OCI-LY3 (cell line): Measurements from ENCODE around the gene TTC21B.

ENCODE experiments used
- EZH2phosphoT487 ChIP-seq: fragments of 200-600 bp; shearing (Covaris generic); IDR thresholded peaks from 2 replicates; pipeline ENCODE4 v1.6.1; 2018; ENCODE audit warnings: antibody characterized with exemption, mixed run types, low read depth
- TF ChIP-seq, protein P1 (sequence below): fragments of 200-600, 300-600 bp; sonication (generic); IDR thresholded peaks from 2 replicates; pipeline ENCODE4 v1.5.1; 2014; ENCODE audit warnings: antibody characterized with exemption, low read length, low read depth

DNA sequence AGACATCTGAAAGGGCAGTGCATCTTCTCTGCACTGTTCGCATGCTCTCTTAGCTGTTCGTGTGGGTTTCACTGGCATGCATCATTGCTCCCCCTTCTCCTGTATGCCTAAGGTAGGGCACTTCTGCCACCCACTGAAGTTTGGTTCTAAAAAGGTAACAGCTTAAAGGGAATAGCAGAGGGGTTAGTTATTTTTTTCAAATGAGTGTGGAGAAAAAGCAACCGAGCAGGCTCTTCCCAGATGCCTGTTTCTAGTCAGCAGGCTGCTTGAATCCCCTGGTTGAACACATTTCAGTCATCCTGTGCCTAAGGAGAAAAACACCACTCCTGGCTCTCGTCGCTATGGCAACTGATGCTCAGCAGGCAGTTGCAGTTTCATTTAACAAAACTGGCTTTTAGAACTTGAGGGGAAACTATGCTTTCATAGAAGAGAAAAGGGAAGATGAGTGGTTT lies 89.7 kb downstream of the TTC21B start:
- TF ChIP-seq, protein P1, sequence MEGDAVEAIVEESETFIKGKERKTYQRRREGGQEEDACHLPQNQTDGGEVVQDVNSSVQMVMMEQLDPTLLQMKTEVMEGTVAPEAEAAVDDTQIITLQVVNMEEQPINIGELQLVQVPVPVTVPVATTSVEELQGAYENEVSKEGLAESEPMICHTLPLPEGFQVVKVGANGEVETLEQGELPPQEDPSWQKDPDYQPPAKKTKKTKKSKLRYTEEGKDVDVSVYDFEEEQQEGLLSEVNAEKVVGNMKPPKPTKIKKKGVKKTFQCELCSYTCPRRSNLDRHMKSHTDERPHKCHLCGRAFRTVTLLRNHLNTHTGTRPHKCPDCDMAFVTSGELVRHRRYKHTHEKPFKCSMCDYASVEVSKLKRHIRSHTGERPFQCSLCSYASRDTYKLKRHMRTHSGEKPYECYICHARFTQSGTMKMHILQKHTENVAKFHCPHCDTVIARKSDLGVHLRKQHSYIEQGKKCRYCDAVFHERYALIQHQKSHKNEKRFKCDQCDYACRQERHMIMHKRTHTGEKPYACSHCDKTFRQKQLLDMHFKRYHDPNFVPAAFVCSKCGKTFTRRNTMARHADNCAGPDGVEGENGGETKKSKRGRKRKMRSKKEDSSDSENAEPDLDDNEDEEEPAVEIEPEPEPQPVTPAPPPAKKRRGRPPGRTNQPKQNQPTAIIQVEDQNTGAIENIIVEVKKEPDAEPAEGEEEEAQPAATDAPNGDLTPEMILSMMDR: no peak
- TF ChIP-seq EZH2phosphoT487: no peak
